ENCODE results near the gene MNDA.
"Not testable (repeated sequence)": the region's sequence is repeated elsewhere in the genome, so short reads cannot be mapped to it uniquely, and the experiment has no call there.

Gene MNDA

GRCh38 chr1:158838660-158839059 lies 7.5 kb downstream of the MNDA start:
- DNase-seq (ENCODE audit: low read depth in 2 of 2) = no peak

- DNase-seq (ENCODE audit: low read depth in 2 of 2) = no peak
Measured at GRCh38 chr1:158839566-158839965, 8.4 kb downstream of the MNDA start.

GRCh38 chr1:158840236-158840635 lies 9.1 kb downstream of the MNDA start:
- DNase-seq (ENCODE audit: low read depth in 2 of 2) = no peak

- no peak for DNase-seq (ENCODE audit: low read depth in 2 of 2)
Measured at GRCh38 chr1:158864595-158864994, 33.4 kb downstream of the MNDA start.

GRCh38 chr1:158870438-158870837 lies 39.3 kb downstream of the MNDA start:
- DNase-seq (ENCODE audit: low read depth in 2 of 2) = not testable (repeated sequence)

- no peak for DNase-seq (ENCODE audit: low read depth in 2 of 2)
Measured at GRCh38 chr1:158873141-158873540, 42.0 kb downstream of the MNDA start.

- no peak for DNase-seq (ENCODE audit: low read depth in 2 of 2)
Measured at GRCh38 chr1:158893654-158894053, 62.5 kb downstream of the MNDA start.

GRCh38 chr1:158898722-158899121 lies 67.6 kb downstream of the MNDA start:
- DNase-seq (ENCODE audit: low read depth in 2 of 2) = no peak

Measured in stimulated activated CD4-positive, alpha-beta T cell treated with anti-CD3 and anti-CD28 coated beads, Interleukin-1b, Interleukin-23, amount 100 ng/mL, for 4 hours (primary cell).